Measurements from ENCODE around the gene TJP2. TPM values are rescaled to one million over a fixed set of nuclear protein-coding genes. Genes with fewer than 3 reads are reported as not detected.

The TJP2 gene
- total and polyA plus RNA-seq, 10 of the 15 experiments (the other 5 are each of a cell fraction or from before 2014, with no cell fraction given), result 6.4 to 59.9 (median 29.7) TPM

- RAD21 ChIA-PET (ENCODE audit: unreplicated experiment), result no interaction called here
- WGBS (ENCODE audit: insufficient coverage, insufficient replicate concordance, low lambda C conversion rate, missing lambda C conversion rate), result 41% methylated on average over 3 of the region's 3 CpGs
These were observed 118.0 kb downstream of the TJP2 start for GRCh38 chr9:69292078-69292477.

GRCh38 chr9:69293156-69293555 lies 119.1 kb downstream of the TJP2 start:
- no TSS peak for BruUV-seq (replicated peaks)
- Histone ChIP-seq H3K4me1 (ENCODE audit: control insufficient read depth, insufficient read depth, low read length) (no peaks in the 10 kb centered on the region), H4K20me1 (ENCODE audit: control insufficient read depth, insufficient read depth) (no peaks in the 10 kb centered on the region), H3K27me3 (replicated peaks in 1 of 2; ENCODE audit: control insufficient read depth in 2 of 2, insufficient read depth in 2 of 2, low read length in 1 of 2) (no peaks in the 10 kb centered on the region), H3K27ac (ENCODE audit: control insufficient read depth, insufficient read depth) (no peak overlapping the region), H3K79me2 (ENCODE audit: control insufficient read depth, insufficient read depth, low read length) (no peaks in the 10 kb centered on the region), H3K4me3 (no peak overlapping the region), H3K9ac (ENCODE audit: control insufficient read depth, insufficient read depth, low read length) (no peak overlapping the region), H3K36me3 (ENCODE audit: control insufficient read depth in 2 of 2, insufficient read depth in 2 of 2, low read length in 1 of 2) (no peaks in the 10 kb centered on the region), H2AFZ (ENCODE audit: control insufficient read depth, low read depth, low read length) (no peak overlapping the region), H3K4me2 (ENCODE audit: control insufficient read depth, insufficient read depth) (no peak overlapping the region), H3K9me3 (replicated peaks; ENCODE audit: control insufficient read depth, insufficient read depth, low read length) (no peaks in the 10 kb centered on the region)
- intact Hi-C loops (cut with micrococcal nuclease; ENCODE audit: unreplicated experiment), result no loop called here
- 0% methylated on average over 1 of the region's 1 CpG for WGBS (ENCODE audit: insufficient coverage, insufficient replicate concordance, low lambda C conversion rate, missing lambda C conversion rate)
- SMC1A ChIA-PET (ENCODE audit: uncharacterized antibody, unreplicated experiment), result no interaction called here
- ATAC-seq (no peak), FAIRE-seq (no peak), DNase-seq (ENCODE audit: low read depth, low spot score) (no peak)
- RAD21 ChIA-PET (ENCODE audit: unreplicated experiment), result no interaction called here
- CTCF ChIA-PET, result no interaction called here
- POLR2A ChIA-PET, result no interaction called here
- in situ Hi-C loops (cut with MboI), result no loop called here
- TF ChIP-seq EZH2 (IDR thresholded peaks at IDR 0.05; ENCODE audit: borderline replicate concordance, control insufficient read depth, low read depth, low read length), result no peak
- TF ChIP-seq NBN (IDR thresholded peaks at IDR 0.05), result no peak
- no peak for TF ChIP-seq RCOR1 (conservative IDR thresholded peaks at IDR 0.05; ENCODE audit: low read depth, low read length)
- no peak for TF ChIP-seq SMARCA5 (IDR thresholded peaks at IDR 0.05)
- TF ChIP-seq GABPA (IDR thresholded peaks at IDR 0.05; ENCODE audit: low read depth), result no peak
- TF ChIP-seq CBFB (IDR thresholded peaks at IDR 0.05; ENCODE audit: low read depth), result no peak
- no peak for TF ChIP-seq TCF3 (IDR thresholded peaks at IDR 0.05; ENCODE audit: borderline replicate concordance, insufficient read depth, low read depth, low read length)
- no peak for TF ChIP-seq USF1 (IDR thresholded peaks at IDR 0.05; ENCODE audit: borderline replicate concordance, extremely low read length, insufficient read depth, low read depth, low read length)
- TF ChIP-seq NFYA (IDR thresholded peaks at IDR 0.05; ENCODE audit: borderline replicate concordance, low read depth, low read length), result no peak
- no peak for TF ChIP-seq SRF (IDR thresholded peaks at IDR 0.05; ENCODE audit: low read depth in 2 of 2, low read length in 2 of 2)
- TF ChIP-seq CEBPZ (IDR thresholded peaks at IDR 0.05; ENCODE audit: low read depth, low read length), result no peak
- no peak for TF ChIP-seq ZNF622 (IDR thresholded peaks at IDR 0.05)

More at GRCh38 chr9:69292078-69292477, 118.0 kb downstream of the TJP2 start:
- no peaks in the 10 kb centered on the region for H3K79me2 ChIP-seq (ENCODE audit: control insufficient read depth, insufficient read depth, low read length)
- H3K9ac ChIP-seq (ENCODE audit: control insufficient read depth, insufficient read depth, low read length), result no peak overlapping the region
- ChIA-PET POLR2A (no interaction called here), CTCF (no interaction called here), SMC1A (ENCODE audit: uncharacterized antibody, unreplicated experiment) (no interaction called here)
- DNase-seq (ENCODE audit: low read depth, low spot score) (no peak), FAIRE-seq (no peak), ATAC-seq (no peak)
- TF ChIP-seq TCF3 (IDR thresholded peaks at IDR 0.05; ENCODE audit: borderline replicate concordance, insufficient read depth, low read depth, low read length), result no peak
- TF ChIP-seq SMAD1 (IDR thresholded peaks at IDR 0.05; ENCODE audit: low read depth, partially characterized antibody), result no peak
- no peak for TF ChIP-seq NR2F1 (conservative IDR thresholded peaks at IDR 0.05)
- TF ChIP-seq STAT3 (IDR thresholded peaks at IDR 0.05; ENCODE audit: low read depth, low read length), result no peak
- TF ChIP-seq RUNX3 (IDR thresholded peaks at IDR 0.05; ENCODE audit: low read length), result no peak
- TF ChIP-seq SUZ12 (IDR thresholded peaks at IDR 0.05; ENCODE audit: unreplicated experiment), result no peak
- TF ChIP-seq BRCA1 (IDR thresholded peaks at IDR 0.05; ENCODE audit: low read depth, low read length), result no peak
- intact Hi-C loops (cut with micrococcal nuclease; ENCODE audit: unreplicated experiment) (no loop called here), in situ Hi-C loops (cut with MboI) (no loop called here)
- H3K36me3 ChIP-seq (ENCODE audit: control insufficient read depth in 2 of 2, insufficient read depth in 2 of 2, low read length in 1 of 2), result no peaks in the 10 kb centered on the region
- H3K27ac ChIP-seq (ENCODE audit: control insufficient read depth, insufficient read depth), result no peak overlapping the region
- H3K4me1 ChIP-seq (ENCODE audit: control insufficient read depth, insufficient read depth, low read length), result no peaks in the 10 kb centered on the region
- H2AFZ ChIP-seq (ENCODE audit: control insufficient read depth, low read depth, low read length), result no peak overlapping the region
- H4K20me1 ChIP-seq (ENCODE audit: control insufficient read depth, insufficient read depth), result no peaks in the 10 kb centered on the region
- no peaks in the 10 kb centered on the region for H3K27me3 ChIP-seq (replicated peaks in 1 of 2; ENCODE audit: control insufficient read depth in 2 of 2, insufficient read depth in 2 of 2, low read length in 1 of 2)
- no peak overlapping the region for H3K4me3 ChIP-seq
- H3K4me2 ChIP-seq (ENCODE audit: control insufficient read depth, insufficient read depth), result no peak overlapping the region
- no TSS peak for BruUV-seq (replicated peaks)
- no peaks in the 10 kb centered on the region for H3K9me3 ChIP-seq (replicated peaks; ENCODE audit: control insufficient read depth, insufficient read depth, low read length)

Data from GM12878 (cell line).